GM12801 (cell line): ENCODE measurements around the gene PHF1.

Experiments used
- TF ChIP-seq, protein P1 (sequence below): IDR thresholded peaks from one replicate; pipeline ENCODE4 v1.5.1; 2011; ENCODE audit warnings: control low read depth; ENCODE audit not compliant: insufficient read length; ENCODE audit errors: extremely low read depth

Gene PHF1

DNA sequence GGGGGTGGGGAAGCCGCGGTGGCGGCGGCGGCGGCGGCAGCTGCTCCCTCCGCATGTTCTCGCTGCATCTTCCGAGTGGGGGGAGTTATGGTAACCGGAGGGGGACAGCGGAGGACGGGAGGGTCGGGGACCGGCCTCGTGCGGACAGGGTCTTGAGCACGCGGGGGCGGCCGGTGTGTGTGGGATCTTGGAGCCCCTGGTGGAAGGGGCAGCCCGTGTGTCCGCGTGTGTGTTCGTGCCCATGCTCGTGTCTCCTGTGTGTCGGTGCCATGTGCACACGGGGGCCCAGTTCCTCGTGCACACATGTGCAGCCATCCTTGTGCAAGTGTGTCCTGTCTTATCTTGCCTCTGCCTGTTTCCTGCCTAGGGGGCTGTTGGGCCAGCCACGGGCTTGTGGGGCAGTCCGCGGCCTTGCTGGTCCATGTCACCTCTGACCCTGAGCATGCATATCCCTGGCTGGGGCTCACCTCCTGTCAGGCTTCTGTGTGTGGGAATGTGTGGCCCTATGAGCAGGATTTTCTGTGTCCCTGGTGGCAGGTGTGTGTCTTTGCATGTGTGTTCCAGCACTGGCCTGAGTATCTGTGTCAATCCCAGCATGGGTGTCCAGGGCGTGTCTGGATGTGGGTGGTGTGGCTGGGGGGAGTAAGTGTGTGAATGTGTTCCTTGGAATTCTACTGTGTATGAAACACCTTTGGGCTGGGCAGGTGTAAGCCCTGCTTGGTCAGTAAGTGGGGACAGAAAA, 17.6 kb downstream of the PHF1 start:
- TF ChIP-seq, protein P1, sequence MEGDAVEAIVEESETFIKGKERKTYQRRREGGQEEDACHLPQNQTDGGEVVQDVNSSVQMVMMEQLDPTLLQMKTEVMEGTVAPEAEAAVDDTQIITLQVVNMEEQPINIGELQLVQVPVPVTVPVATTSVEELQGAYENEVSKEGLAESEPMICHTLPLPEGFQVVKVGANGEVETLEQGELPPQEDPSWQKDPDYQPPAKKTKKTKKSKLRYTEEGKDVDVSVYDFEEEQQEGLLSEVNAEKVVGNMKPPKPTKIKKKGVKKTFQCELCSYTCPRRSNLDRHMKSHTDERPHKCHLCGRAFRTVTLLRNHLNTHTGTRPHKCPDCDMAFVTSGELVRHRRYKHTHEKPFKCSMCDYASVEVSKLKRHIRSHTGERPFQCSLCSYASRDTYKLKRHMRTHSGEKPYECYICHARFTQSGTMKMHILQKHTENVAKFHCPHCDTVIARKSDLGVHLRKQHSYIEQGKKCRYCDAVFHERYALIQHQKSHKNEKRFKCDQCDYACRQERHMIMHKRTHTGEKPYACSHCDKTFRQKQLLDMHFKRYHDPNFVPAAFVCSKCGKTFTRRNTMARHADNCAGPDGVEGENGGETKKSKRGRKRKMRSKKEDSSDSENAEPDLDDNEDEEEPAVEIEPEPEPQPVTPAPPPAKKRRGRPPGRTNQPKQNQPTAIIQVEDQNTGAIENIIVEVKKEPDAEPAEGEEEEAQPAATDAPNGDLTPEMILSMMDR, result no peak

DNA sequence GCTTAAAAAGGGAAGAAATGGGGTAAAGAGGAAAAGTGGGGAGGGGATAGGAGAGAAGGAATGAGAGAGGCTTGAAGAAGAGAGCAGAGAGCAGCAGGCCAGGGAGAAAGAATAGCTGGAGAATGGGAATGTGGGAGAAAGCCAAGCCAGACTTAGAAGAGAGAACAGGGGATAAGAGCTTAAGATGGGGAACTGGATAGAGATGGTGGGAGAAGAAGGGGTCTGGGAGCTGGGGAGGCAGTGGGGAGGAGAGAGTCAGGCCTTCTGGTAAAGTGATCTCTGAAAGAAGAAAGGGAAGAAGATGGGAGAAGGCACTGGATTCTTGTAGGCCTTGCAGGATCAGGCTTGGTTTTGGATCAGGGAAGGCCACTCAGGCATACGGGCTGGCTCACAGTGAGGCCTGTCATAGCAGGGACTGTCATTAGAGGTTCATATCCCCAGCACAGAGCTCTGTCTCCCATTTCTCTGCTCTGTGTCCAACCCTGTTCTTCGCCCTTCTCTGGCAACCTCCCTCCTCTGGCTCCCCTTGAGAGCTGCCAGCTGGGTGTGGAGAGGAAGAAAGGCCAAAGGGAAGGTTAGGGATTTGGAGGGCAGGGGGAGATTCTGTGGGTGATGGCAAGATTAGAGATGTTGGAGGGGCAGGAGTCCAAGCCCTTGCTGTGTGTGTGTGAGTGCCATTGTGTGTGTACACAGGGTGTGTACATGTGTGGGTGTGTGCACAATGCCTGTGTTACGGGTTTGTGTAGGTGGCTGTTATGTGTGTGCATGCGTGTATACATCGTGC, 18.3 kb downstream of the PHF1 start:
- TF ChIP-seq, protein P1, result no peak

DNA sequence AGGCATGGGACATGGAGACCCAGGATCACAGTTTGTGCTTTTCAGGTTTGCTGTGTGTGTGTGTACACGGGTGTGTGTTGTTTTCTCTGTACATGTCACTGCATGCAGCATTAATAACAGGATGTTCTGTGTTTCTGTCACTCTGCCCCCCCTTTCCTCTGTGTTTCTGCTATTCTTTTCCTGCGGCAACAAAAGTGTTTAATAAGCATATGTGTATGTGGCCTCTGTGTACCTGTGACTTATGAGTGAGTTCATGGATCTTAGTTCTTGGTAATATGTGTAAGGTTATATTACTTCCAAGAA, 18.9 kb downstream of the PHF1 start:
- TF ChIP-seq, protein P1, result no peak

DNA sequence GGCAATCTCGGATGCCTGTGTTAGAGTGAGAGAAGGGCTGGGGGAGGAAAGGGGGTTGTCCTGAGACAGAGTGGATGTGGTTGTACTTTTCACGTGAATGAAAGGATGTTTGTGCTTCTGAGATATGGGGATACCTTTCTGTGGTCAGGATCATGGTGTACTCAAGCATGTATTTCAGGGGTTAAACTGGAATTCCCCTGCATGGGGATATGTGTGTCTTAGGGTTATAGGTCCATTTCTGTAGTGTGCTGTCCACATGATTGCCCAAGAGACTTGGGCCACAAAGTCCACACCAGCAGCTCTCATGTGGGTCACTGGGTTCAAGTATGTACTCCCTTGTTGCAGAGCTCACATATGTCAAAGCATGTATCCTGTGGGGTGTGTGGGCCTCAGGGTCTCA, 19.5 kb downstream of the PHF1 start:
- TF ChIP-seq, protein P1, result no peak

DNA sequence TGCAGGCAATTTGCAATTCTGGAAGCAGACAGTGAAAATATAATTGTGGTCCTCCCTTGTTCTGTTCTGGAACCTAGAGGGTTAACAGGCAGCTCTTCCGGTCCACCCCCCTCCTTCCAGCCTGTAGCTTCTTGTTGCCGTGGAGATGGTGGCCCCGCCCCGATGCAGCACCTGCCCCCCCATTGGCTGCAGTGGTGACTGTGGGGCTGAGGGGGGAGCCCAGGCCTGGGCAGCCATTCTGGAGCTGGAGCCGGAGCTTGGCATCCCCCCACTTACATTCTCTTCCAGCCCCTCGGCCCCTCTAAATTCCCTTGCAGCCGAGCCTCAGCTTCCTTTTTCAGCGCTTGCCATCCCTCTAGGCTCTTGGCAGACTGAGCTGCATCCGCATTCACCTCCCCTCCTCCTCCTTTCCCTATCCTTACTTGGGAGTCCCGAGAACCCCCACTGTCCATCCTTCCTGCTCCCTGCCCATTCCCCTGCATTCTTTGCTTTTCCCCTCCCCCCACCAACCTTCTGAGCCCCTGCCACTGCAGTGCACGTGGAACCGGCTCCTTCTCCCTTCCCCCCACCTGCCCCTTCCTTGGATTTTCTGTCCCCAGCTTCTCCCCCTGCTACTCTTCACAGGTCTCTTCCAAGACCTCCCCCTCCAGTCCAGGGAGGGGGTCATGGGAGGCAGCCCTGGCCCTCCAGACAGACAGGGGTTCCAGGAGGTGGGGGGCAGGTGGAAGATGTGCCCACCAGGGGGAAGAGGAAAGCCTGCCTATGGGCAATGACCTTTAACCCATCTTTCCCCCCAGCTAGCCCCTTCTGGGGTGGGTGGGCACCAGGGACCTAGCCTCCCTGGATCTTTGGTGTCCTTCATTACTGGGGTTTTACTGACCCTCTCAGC, 20.4 kb downstream of the PHF1 start:
- TF ChIP-seq, protein P1, result no peak

DNA sequence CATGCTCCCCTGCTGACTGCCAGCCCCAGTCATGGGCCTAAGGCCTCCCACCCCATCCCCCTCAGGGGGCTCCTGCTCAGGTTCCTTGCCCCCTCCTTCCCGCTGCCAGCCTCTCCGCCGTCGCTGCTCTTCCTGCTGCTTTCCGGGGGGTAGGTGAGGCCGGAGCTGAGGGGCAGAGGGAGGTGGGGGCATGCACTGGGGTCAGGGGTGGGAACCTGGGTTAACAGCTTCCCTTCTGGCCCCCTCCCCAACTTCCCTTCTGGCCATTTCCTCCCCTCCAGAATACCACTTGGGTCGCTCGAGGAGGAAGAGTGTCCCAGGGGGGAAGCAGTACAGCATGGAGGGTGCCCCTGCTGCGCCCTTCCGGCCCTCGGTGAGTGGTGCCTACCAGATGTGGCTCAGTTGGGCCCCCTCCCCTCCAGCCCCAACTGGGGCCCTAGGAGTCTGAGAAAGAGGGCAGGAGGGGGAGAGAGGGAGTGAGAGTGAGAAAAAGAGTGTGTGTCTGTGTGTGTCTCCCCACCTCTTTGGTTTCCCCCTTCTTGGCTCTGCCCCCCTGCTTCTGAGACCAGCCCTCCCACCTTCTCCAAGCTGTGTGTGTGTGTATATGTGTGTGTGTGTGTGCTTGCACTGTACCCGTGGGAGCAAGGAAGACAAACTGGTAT, 21.2 kb downstream of the PHF1 start:
- TF ChIP-seq, protein P1, result no peak
